Osteoblast (primary cell): ENCODE measurements around the gene MBTPS1. TPM values are rescaled to one million over a fixed set of nuclear protein-coding genes. Genes with fewer than 3 reads are reported as not detected.

ENCODE experiments used
- DNase-seq: peaks from one replicate; pipeline ENCODE4 v3.0.0; 2011; ENCODE audit warnings: low spot score, mixed read lengths; ENCODE audit not compliant: insufficient read length; ENCODE audit errors: missing footprints
- H2AFZ ChIP-seq: 2 replicates; pipeline ENCODE4 v1.6.0; 2011; ENCODE audit warnings: mild to moderate bottlenecking, low read length
- H3K27ac ChIP-seq: 2 replicates; pipeline ENCODE4 v1.5.1; 2011; ENCODE audit warnings: mild to moderate bottlenecking, low read depth, low read length, moderate library complexity
- H3K27me3 ChIP-seq: 2 replicates; pipeline ENCODE4 v1.6.0; 2012; ENCODE audit warnings: mild to moderate bottlenecking, control low read depth, inconsistent platforms, low read length, moderate library complexity; ENCODE audit not compliant: insufficient read depth
- H3K36me3 ChIP-seq: 2 replicates; pipeline ENCODE4 v1.5.1; 2011; ENCODE audit warnings: mild to moderate bottlenecking, low read length, control low read depth, moderate library complexity; ENCODE audit not compliant: insufficient read depth
- H3K4me1 ChIP-seq: 2 replicates; pipeline ENCODE4 v1.5.1; 2011; ENCODE audit warnings: mild to moderate bottlenecking, low read length, control low read depth, moderate library complexity; ENCODE audit not compliant: insufficient read depth
- H3K4me2 ChIP-seq: 2 replicates; pipeline ENCODE4 v1.6.0; 2011; ENCODE audit warnings: mild to moderate bottlenecking, low read length; ENCODE audit not compliant: insufficient read depth
- H3K4me3 ChIP-seq: fragments of 200-600 bp; sonication (generic); 3 replicates; pipeline ENCODE4 v1.5.1; 2012; ENCODE audit warnings: mild to moderate bottlenecking, low read length, inconsistent platforms; ENCODE audit not compliant: insufficient read depth
- H3K79me2 ChIP-seq: 2 replicates; pipeline ENCODE4 v1.6.0; 2012; ENCODE audit warnings: mild to moderate bottlenecking, low read length, control low read depth, inconsistent platforms; ENCODE audit not compliant: insufficient read depth
- H3K9me3 ChIP-seq: 2 replicates; pipeline ENCODE4 v1.5.1; 2011; ENCODE audit warnings: low read depth, low read length, control low read depth
- H4K20me1 ChIP-seq: 2 replicates; pipeline ENCODE4 v1.6.0; 2012; ENCODE audit warnings: mild to moderate bottlenecking, low read length, control low read depth; ENCODE audit not compliant: insufficient read depth
- CTCF ChIP-seq: IDR thresholded peaks from 2 replicates; pipeline ENCODE4 v1.5.1; 2011; ENCODE audit warnings: mild to moderate bottlenecking, low read depth, low read length, moderate library complexity; ENCODE audit errors: extremely low read depth
- total RNA-seq: library from RNA; depleted of rRNA; stranded (reverse); fragments of >200 nt; gene quantifications from 2 replicates; pipeline ENCODE4 v1.2.3, GENCODE V29; 2012

The MBTPS1 gene
- total RNA-seq, 1 donor = 114 TPM

- no peaks in the 10 kb centered on the region for H3K9me3 ChIP-seq
- peak overlapping the region; percentile 90 for H3K4me3 ChIP-seq
- H3K4me2 ChIP-seq = peak overlapping the region; percentile 99
- H3K27me3 ChIP-seq = peaks cover 9% of the 10 kb centered on the region
- H4K20me1 ChIP-seq = peaks cover 4% of the 10 kb centered on the region
- peaks cover 4% of the 10 kb centered on the region for H3K4me1 ChIP-seq
- H3K36me3 ChIP-seq = no peaks in the 10 kb centered on the region
- H3K27ac ChIP-seq = peak overlapping the region; percentile 2
- DNase-seq = peak; percentile 84
- peak; percentile 15 for TF ChIP-seq CTCF
- peak overlapping the region; percentile 93 for H2AFZ ChIP-seq
- peaks cover 47% of the 10 kb centered on the region for H3K79me2 ChIP-seq
Observed at GRCh38 chr16:84144209-84144858, 27.6 kb upstream of the MBTPS1 start.

- no peak for DNase-seq
- Histone ChIP-seq H2AFZ (peak overlapping the region; percentile 93), H3K27ac (peak overlapping the region; percentile 2), H3K36me3 (no peaks in the 10 kb centered on the region), H4K20me1 (peaks cover 9% of the 10 kb centered on the region), H3K9me3 (no peaks in the 10 kb centered on the region), H3K27me3 (peaks cover 9% of the 10 kb centered on the region), H3K4me2 (peak overlapping the region; percentile 99), H3K4me1 (peaks cover 7% of the 10 kb centered on the region), H3K4me3 (peak overlapping the region; percentile 90), H3K79me2 (peaks cover 52% of the 10 kb centered on the region)
- TF ChIP-seq CTCF = no peak
Observed at GRCh38 chr16:84143784-84144199, 27.1 kb upstream of the MBTPS1 start.

- Histone ChIP-seq H3K4me3 (no peak overlapping the region), H3K4me1 (peaks cover 7% of the 10 kb centered on the region), H2AFZ (no peak overlapping the region), H3K4me2 (no peak overlapping the region), H3K36me3 (no peaks in the 10 kb centered on the region), H3K27me3 (peaks cover 9% of the 10 kb centered on the region), H3K27ac (no peak overlapping the region), H3K9me3 (no peaks in the 10 kb centered on the region), H3K79me2 (peaks cover 57% of the 10 kb centered on the region), H4K20me1 (peaks cover 11% of the 10 kb centered on the region)
- no peak for TF ChIP-seq CTCF
- no peak for DNase-seq
Observed at GRCh38 chr16:84143081-84143480, 26.3 kb upstream of the MBTPS1 start.

- Histone ChIP-seq H3K9me3 (no peaks in the 10 kb centered on the region), H3K27ac (no peak overlapping the region), H3K27me3 (peaks cover 3% of the 10 kb centered on the region), H3K79me2 (peaks cover 76% of the 10 kb centered on the region), H2AFZ (no peak overlapping the region), H4K20me1 (peaks cover 23% of the 10 kb centered on the region), H3K4me1 (peaks cover 9% of the 10 kb centered on the region), H3K36me3 (no peaks in the 10 kb centered on the region), H3K4me3 (no peak overlapping the region), H3K4me2 (no peak overlapping the region)
- TF ChIP-seq CTCF = no peak
- DNase-seq = no peak
Observed at GRCh38 chr16:84141143-84141670, 24.5 kb upstream of the MBTPS1 start.
